ENCODE data around the gene RGL2. TPM values are rescaled to one million over a fixed set of nuclear protein-coding genes. Genes with fewer than 3 reads are reported as not detected.

The RGL2 gene
- total and polyA plus RNA-seq, 2 of the 13 experiments (the other 11 are each of a cell fraction or from before 2014, with no cell fraction given), result 22.9 to 47.4 TPM

DNA sequence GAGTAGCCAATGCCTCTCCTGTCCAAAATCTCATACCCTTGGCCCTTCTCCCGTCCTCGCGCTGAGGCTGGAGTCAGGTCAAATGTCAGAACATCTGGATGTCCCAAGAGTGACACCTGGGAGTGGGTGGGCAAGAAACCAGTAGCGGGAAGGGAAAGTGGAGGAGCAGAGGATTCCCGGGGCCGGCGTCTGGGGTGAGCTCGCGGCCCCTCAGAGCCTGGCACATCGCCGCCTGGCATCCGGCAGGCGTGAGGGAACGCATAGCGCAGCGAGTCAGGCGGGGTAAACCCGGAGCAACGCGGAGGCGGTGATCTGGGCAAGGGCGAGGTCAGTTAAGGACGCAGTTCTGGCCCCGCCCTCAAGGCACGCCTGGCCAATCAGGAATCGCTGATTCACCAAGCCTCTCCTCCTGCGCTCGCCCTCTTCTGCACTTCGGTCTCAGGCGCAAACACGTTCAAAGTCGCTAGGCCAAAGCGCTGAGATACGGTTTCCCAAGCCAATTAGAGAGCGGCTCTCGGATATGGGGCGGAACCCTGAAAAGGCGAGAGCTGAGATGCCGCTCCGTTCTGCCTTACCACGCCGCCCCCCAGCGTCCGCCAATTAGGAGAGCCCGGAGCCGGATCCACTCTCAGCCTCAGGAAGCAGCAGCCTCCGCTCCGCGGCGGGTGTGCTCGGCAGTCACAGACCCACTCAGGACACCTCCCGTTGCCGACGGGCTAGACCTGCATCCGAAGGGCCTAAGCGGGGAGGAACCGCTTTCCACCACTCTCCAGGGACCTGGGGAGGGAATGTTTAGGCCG, 49.6 kb downstream of the RGL2 start (continued):
- TF ChIP-seq PAXIP1 (CRISPR knock-in tag; conservative IDR thresholded peaks at IDR 0.05) (peak; percentile 88), ZNF839 (CRISPR knock-in tag; IDR thresholded peaks at IDR 0.05; ENCODE audit: borderline replicate concordance) (no peak), KLF15 (CRISPR knock-in tag; IDR thresholded peaks at IDR 0.05; ENCODE audit: borderline replicate concordance) (peak; percentile 87; the same call in 1 of the 2 replicates), POGZ (CRISPR knock-in tag; IDR thresholded peaks at IDR 0.05) (peak; percentile 78), SMAD9 (CRISPR knock-in tag; IDR thresholded peaks at IDR 0.05) (no peak), ZNF552 (CRISPR knock-in tag; IDR thresholded peaks at IDR 0.05; ENCODE audit: borderline replicate concordance) (no peak), MTF2 (CRISPR knock-in tag; IDR thresholded peaks at IDR 0.05; ENCODE audit: borderline replicate concordance) (0 out of 2 replicates have a peak, but pooled peaks have one; percentile 32), ZNF598 (CRISPR knock-in tag; IDR thresholded peaks at IDR 0.05; ENCODE audit: borderline replicate concordance) (peak; percentile 24; the same call in 1 of the 2 replicates), REPIN1 (CRISPR knock-in tag; IDR thresholded peaks at IDR 0.05; ENCODE audit: borderline replicate concordance, low read depth) (peak; percentile 93), KDM3A (CRISPR knock-in tag; IDR thresholded peaks at IDR 0.05; ENCODE audit: low read depth) (no peak), RNF2 (conservative IDR thresholded peaks at IDR 0.05; ENCODE audit: low read depth) (0 out of 2 replicates have a peak, but pooled peaks have one; percentile 45), FUBP1 (CRISPR knock-in tag; IDR thresholded peaks at IDR 0.05; ENCODE audit: borderline replicate concordance) (no peak), GATAD2A (CRISPR knock-in tag; IDR thresholded peaks at IDR 0.05) (peak; percentile 7; the same call in 1 of the 2 replicates), PHF8 (CRISPR knock-in tag; IDR thresholded peaks at IDR 0.05) (peak; percentile 96), CSRNP2 (CRISPR knock-in tag; conservative IDR thresholded peaks at IDR 0.05; ENCODE audit: low read depth) (no peak), ZBTB21 (CRISPR knock-in tag; IDR thresholded peaks at IDR 0.05) (0 out of 2 replicates have a peak, but pooled peaks have one; percentile 28), DPF2 (CRISPR knock-in tag; IDR thresholded peaks at IDR 0.05; ENCODE audit: borderline replicate concordance, low read depth) (0 out of 2 replicates have a peak, but pooled peaks have one; percentile 28)
- TF ChIP-seq, protein P1, sequence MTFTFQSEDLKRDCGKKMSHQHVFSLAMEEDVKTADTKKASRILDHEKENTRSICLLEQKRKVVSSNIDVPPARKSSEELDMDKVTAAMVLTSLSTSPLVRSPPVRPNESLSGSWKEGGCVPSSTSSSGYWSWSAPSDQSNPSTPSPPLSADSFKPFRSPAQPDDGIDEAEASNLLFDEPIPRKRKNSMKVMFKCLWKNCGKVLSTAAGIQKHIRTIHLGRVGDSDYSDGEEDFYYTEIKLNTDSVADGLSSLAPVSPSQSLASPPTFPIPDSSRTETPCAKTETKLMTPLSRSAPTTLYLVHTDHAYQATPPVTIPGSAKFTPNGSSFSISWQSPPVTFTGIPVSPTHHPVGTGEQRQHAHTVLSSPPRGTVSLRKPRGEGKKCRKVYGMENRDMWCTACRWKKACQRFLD (CRISPR knock-in tag; IDR thresholded peaks at IDR 0.05; ENCODE audit: borderline replicate concordance), result 0 out of 2 replicates have a peak, but pooled peaks have one; percentile 9

Data from HepG2 (cell line).